Measurements from ENCODE around the gene MITD1.
"Not testable (repeated sequence)": the region's sequence is repeated elsewhere in the genome, so short reads cannot be mapped to it uniquely, and the experiment has no call there.

The MITD1 gene

DNA sequence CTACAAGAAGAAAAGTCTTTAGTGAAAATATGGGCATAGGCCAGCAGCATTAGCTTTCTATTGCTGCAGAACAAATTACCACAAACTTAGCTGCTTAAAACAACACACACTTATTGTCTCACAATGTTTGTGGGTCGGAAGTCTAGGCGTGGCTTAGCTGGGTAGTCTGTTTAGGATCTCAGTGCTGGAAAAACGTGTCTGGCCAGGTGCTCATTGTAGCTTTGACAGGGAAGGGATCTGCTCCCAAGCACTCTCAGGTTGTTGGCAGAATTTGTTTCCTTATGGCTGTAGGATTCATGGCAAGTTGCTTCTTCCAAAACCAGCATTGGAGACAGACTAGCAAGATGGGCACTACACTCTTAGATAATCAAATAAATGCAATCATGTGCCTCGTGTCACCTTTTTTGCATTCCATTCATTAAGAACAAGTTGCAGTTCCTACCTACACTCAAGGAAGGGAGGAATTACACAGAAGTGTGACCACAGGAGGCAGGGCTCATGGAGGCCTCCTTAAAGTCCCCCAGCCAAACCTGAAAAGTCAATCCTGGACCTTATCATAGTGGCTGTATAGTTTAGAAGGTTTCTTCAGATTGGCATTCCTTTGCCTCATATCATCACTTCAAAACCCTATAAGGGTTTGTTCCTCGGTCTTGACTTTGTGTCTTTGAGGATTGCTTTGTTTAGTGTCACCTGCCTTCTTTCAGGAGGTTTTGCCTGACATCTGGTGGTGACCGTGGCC is 17.4 kb upstream of the MITD1 start:
- H3K27ac ChIP-seq: no peak overlapping the region; the same call in 1 of the 2 replicates
- no peak for TF ChIP-seq ZFX (IDR thresholded peaks at IDR 0.05)
- TF ChIP-seq, protein P1, sequence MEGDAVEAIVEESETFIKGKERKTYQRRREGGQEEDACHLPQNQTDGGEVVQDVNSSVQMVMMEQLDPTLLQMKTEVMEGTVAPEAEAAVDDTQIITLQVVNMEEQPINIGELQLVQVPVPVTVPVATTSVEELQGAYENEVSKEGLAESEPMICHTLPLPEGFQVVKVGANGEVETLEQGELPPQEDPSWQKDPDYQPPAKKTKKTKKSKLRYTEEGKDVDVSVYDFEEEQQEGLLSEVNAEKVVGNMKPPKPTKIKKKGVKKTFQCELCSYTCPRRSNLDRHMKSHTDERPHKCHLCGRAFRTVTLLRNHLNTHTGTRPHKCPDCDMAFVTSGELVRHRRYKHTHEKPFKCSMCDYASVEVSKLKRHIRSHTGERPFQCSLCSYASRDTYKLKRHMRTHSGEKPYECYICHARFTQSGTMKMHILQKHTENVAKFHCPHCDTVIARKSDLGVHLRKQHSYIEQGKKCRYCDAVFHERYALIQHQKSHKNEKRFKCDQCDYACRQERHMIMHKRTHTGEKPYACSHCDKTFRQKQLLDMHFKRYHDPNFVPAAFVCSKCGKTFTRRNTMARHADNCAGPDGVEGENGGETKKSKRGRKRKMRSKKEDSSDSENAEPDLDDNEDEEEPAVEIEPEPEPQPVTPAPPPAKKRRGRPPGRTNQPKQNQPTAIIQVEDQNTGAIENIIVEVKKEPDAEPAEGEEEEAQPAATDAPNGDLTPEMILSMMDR (conservative IDR thresholded peaks at IDR 0.05): no peak

DNA sequence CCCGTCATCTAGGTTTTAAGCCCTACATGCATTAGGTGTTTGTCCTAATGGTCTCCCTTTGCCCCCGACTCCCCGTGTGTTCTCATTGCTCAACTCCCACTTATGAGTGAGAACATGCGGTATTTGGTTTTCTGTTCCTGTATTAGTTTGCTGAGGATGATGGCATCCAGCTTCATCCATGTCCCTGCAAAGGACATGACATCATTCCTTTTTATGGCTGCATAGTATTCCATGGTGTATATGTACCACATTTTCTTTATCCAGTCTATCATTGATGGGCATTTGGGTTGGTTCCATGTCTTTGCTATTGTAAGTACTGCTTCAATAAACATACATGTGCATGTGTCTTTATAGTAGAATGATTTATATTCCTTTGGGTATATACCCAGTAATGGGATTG is 11.5 kb upstream of the MITD1 start:
- not testable (repeated sequence) for H3K27ac ChIP-seq

- no peak for TF ChIP-seq ZFX (IDR thresholded peaks at IDR 0.05)
- TF ChIP-seq, protein P1 (conservative IDR thresholded peaks at IDR 0.05): peak; percentile 10
- H3K27ac ChIP-seq: no peak overlapping the region
Observed at GRCh38 chr2:99190548-99190947, 9.7 kb upstream of the MITD1 start.

- no peak for TF ChIP-seq ZFX (IDR thresholded peaks at IDR 0.05)
- TF ChIP-seq, protein P1 (conservative IDR thresholded peaks at IDR 0.05): no peak
- no peak overlapping the region for H3K27ac ChIP-seq
Observed at GRCh38 chr2:99188357-99188756, 7.5 kb upstream of the MITD1 start.

DNA sequence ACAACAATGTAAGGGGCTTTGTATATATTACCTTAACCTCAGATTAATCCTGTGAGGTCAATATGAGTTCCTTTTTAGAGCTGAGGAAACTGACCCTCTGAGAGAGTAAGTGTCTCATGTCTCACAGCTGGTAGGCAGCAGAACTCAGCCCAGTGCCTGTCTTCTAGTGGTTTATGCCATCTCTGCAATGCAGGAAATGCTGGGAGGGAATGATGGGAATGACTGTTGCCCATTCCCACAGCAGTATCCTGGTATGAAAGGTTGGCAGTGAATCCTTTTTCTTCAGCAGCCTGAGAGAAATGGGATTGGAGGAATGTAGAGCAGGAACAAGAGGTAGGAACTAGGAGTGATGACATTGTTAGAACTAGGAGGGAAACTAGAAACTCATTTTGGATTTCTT is 6.2 kb upstream of the MITD1 start:
- TF ChIP-seq ZFX (IDR thresholded peaks at IDR 0.05): no peak
- TF ChIP-seq, protein P1 (conservative IDR thresholded peaks at IDR 0.05): no peak
- H3K27ac ChIP-seq: no peak overlapping the region

GRCh38 chr2:99184811-99185210 is 4.0 kb upstream of the MITD1 start:
- TF ChIP-seq, protein P1 (conservative IDR thresholded peaks at IDR 0.05): no peak
- TF ChIP-seq ZFX (IDR thresholded peaks at IDR 0.05): no peak

GRCh38 chr2:99183025-99183424 is 2.2 kb upstream of the MITD1 start:
- no peak for TF ChIP-seq ZFX (IDR thresholded peaks at IDR 0.05)
- TF ChIP-seq, protein P1 (conservative IDR thresholded peaks at IDR 0.05): no peak
- peak overlapping the region; percentile 71 for H3K27ac ChIP-seq

More at GRCh38 chr2:99184811-99185210, 4.0 kb upstream of the MITD1 start:
- H3K27ac ChIP-seq: no peak overlapping the region

DNA sequence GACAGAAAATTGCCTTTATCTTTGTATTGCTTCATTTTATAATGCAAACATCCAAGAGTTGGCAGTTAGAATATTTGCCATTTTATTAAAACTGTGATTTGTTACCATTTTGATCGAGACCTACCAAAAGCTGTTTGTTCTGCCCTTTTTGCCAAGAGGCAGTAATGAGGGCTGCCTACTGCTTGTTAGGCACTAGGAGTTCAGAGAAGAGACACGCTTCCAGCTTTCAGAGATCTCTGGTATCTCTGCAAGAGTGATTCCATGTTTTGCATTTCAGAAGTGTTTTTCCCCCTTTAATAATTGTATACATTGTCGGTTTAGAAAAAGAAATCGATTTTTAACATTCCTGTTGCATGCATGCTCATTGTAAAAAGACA is 754 bp upstream of the MITD1 start:
- peak overlapping the region; percentile 77 for H3K27ac ChIP-seq
- TF ChIP-seq, protein P1 (conservative IDR thresholded peaks at IDR 0.05): no peak
- TF ChIP-seq ZFX (IDR thresholded peaks at IDR 0.05): no peak

Measured in C4-2B (cell line).